HEK293T (cell line): ENCODE data around the gene CWC15.

ENCODE experiments used
- CTCF ChIA-PET: fragments of 350-600 bp; formaldehyde crosslinking; extraction: SDS; loops from one replicate; lab custom pipeline; 2021; ENCODE audit warnings: antibody characterized with exemption, inconsistent platforms; lab: Yijun Ruan, JAX
- POLR2A ChIA-PET: fragments of 350-600 bp; formaldehyde crosslinking; extraction: SDS; loops from one replicate; lab custom pipeline; 2020; ENCODE audit warnings: antibody characterized with exemption, inconsistent platforms; lab: Yijun Ruan, JAX
- DNase-seq: peaks from one replicate; pipeline ENCODE4 v3.0.0; 2012; ENCODE audit warnings: mixed read lengths; ENCODE audit errors: extremely low spot score
- ARNT ChIP-seq: fragments of 450-650 bp; IDR thresholded peaks from 2 replicates; pipeline ENCODE4 v1.6.1; 2017; ENCODE audit warnings: mild to moderate bottlenecking
- BHLHE40 ChIP-seq: fragments of 450-650 bp; IDR thresholded peaks from 2 replicates; pipeline ENCODE4 v1.6.1; 2016; ENCODE audit warnings: mild to moderate bottlenecking, moderate library complexity, borderline replicate concordance
- CTBP1 ChIP-seq: fragments of 450-650 bp; IDR thresholded peaks from 2 replicates; pipeline ENCODE4 v1.6.1; 2016; ENCODE audit warnings: borderline replicate concordance
- ELF4 ChIP-seq: fragments of 450-650 bp; IDR thresholded peaks from 2 replicates; pipeline ENCODE4 v1.6.1; 2017; ENCODE audit warnings: antibody characterized with exemption
- FOXA1 ChIP-seq: fragments of 450-650 bp; IDR thresholded peaks from 2 replicates; pipeline ENCODE4 v1.6.1; 2016; ENCODE audit warnings: mild to moderate bottlenecking
- FOXK2 ChIP-seq: fragments of 450-650 bp; IDR thresholded peaks from 2 replicates; pipeline ENCODE4 v1.6.1; 2016; ENCODE audit warnings: mild to moderate bottlenecking
- FOXM1 ChIP-seq: fragments of 450-650 bp; IDR thresholded peaks from 2 replicates; pipeline ENCODE4 v1.6.1; 2017; ENCODE audit warnings: mild to moderate bottlenecking, borderline replicate concordance
- HDGF ChIP-seq: fragments of 450-650 bp; IDR thresholded peaks from 2 replicates; pipeline ENCODE4 v1.6.1; 2017; ENCODE audit warnings: antibody characterized with exemption, borderline replicate concordance
- L3MBTL2 ChIP-seq: fragments of 450-650 bp; conservative IDR thresholded peaks from 2 replicates; pipeline ENCODE4 v1.6.1; 2016; ENCODE audit warnings: mild to moderate bottlenecking
- LEF1 ChIP-seq: fragments of 450-650 bp; IDR thresholded peaks from 2 replicates; pipeline ENCODE4 v1.6.1; 2017; ENCODE audit warnings: mild to moderate bottlenecking, borderline replicate concordance
- NFRKB ChIP-seq: fragments of 450-650 bp; IDR thresholded peaks from 2 replicates; pipeline ENCODE4 v1.6.1; 2016; ENCODE audit warnings: mild to moderate bottlenecking, moderate library complexity
- PKNOX1 ChIP-seq: fragments of 450-650 bp; IDR thresholded peaks from 2 replicates; pipeline ENCODE4 v1.6.1; 2016
- SP1 ChIP-seq: fragments of 450-650 bp; IDR thresholded peaks from 2 replicates; pipeline ENCODE4 v1.6.1; 2017
- SUZ12 ChIP-seq: fragments of 450-650 bp; IDR thresholded peaks from 2 replicates; pipeline ENCODE4 v1.6.1; 2016; ENCODE audit warnings: mild to moderate bottlenecking
- TARDBP ChIP-seq: fragments of 450-650 bp; IDR thresholded peaks from 2 replicates; pipeline ENCODE4 v1.6.1; 2016
- ZNF384 ChIP-seq: fragments of 450-650 bp; IDR thresholded peaks from 2 replicates; pipeline ENCODE4 v1.6.1; 2016

Gene CWC15

GRCh38 chr11:94959179-94959578 is 14.2 kb downstream of the CWC15 start:
- no peak for DNase-seq
- ChIA-PET POLR2A (interaction anchor here (1.0 kb wide), 1 partner anchor 14 kb away, joined by 3 read pairs; the partner anchor contains the start of genes CWC15 and KDM4D), CTCF (no interaction called here)
- no peak for TF ChIP-seq SP1

- ChIA-PET POLR2A (interaction anchor here (1.0 kb wide), 1 partner anchor 15 kb away, joined by 3 read pairs; the partner anchor contains the start of genes CWC15 and KDM4D), CTCF (no interaction called here)
- no peak for DNase-seq
- TF ChIP-seq NFRKB, result no peak
- TF ChIP-seq FOXM1, result no peak
- TF ChIP-seq FOXK2, result no peak
- no peak for TF ChIP-seq SUZ12
These were observed 15.1 kb downstream of the CWC15 start for GRCh38 chr11:94958121-94958696.

- POLR2A ChIA-PET, result no interaction called here
- no peak for DNase-seq
- CTCF ChIA-PET, result no interaction called here
- TF ChIP-seq LEF1 (no peak), FOXK2 (no peak), ELF4 (no peak), BHLHE40 (no peak), CTBP1 (no peak), ZNF384 (no peak), TARDBP (no peak), PKNOX1 (no peak), NFRKB (no peak), FOXA1 (no peak), ARNT (no peak), FOXM1 (no peak), SP1 (no peak), HDGF (no peak), L3MBTL2 (no peak), SUZ12 (no peak)
These were observed 16.4 kb downstream of the CWC15 start for GRCh38 chr11:94956963-94957362.

GRCh38 chr11:94954753-94955152 is 18.6 kb downstream of the CWC15 start:
- ChIA-PET CTCF (no interaction called here), POLR2A (no interaction called here)
- TF ChIP-seq ELF4 (no peak), CTBP1 (no peak), FOXM1 (no peak), FOXA1 (no peak), ARNT (no peak), TARDBP (no peak), BHLHE40 (no peak), HDGF (no peak)
- no peak for DNase-seq

- POLR2A ChIA-PET, result no interaction called here
- CTCF ChIA-PET, result interaction anchor here (0.6 kb wide), 1 partner anchor 120 kb away, joined by 4 read pairs; no protein-coding TSS in a partner anchor
- DNase-seq, result no peak
- TF ChIP-seq HDGF (no peak), ELF4 (no peak), SP1 (no peak), PKNOX1 (0 out of 2 replicates have a peak, but pooled peaks have one; percentile 5)
These were observed 25.2 kb downstream of the CWC15 start for GRCh38 chr11:94948070-94948617.

GRCh38 chr11:94946812-94947211 is 26.5 kb downstream of the CWC15 start:
- ChIA-PET POLR2A (no interaction called here), CTCF (no interaction called here)
- TF ChIP-seq ARNT (no peak), SUZ12 (no peak), ELF4 (no peak), FOXA1 (no peak), LEF1 (no peak), BHLHE40 (no peak), PKNOX1 (no peak), L3MBTL2 (no peak), HDGF (no peak), TARDBP (no peak), FOXM1 (no peak), NFRKB (no peak), CTBP1 (no peak)
- no peak for DNase-seq

- no peak for DNase-seq
- ChIA-PET CTCF (no interaction called here), POLR2A (no interaction called here)
- no peak for TF ChIP-seq SP1
- no peak for TF ChIP-seq ELF4
- TF ChIP-seq TARDBP, result no peak
These were observed 32.2 kb downstream of the CWC15 start for GRCh38 chr11:94941131-94941530.
